Gastroesophageal sphincter (tissue), 4 donors: ENCODE results near the gene ZDHHC12. TPM values are rescaled to one million over a fixed set of nuclear protein-coding genes. Genes with fewer than 3 reads are reported as not detected.

Experiments
- ATAC-seq: fragments of 150-250 bp; one replicate; pipeline ENCODE4 v1.9.1; 2016; ENCODE audit warnings: mild to moderate bottlenecking, moderate library complexity
- H3K27ac ChIP-seq, 4 donors: fragments of 200-600 bp; sonication (generic) in 3 of 4; 1 replicate in 3 of 4; 2 replicates in 1 of 4; pipeline ENCODE4 v1.5.1; 2016 to 2019
- H3K27me3 ChIP-seq: fragments of 200-600 bp; sonication (generic); one replicate; pipeline ENCODE4 v1.5.1; 2019
- H3K36me3 ChIP-seq, 2 donors: fragments of 200-600 bp; sonication (generic); one replicate each; pipeline ENCODE4 v1.5.1; 2019; ENCODE audit warnings: control low read depth in 1 of 2
- H3K4me1 ChIP-seq, 3 donors: fragments of 200-600 bp; sonication (generic); 1 replicate in 2 of 3; 2 replicates in 1 of 3; pipeline ENCODE4 v1.5.1; 2016 to 2019; ENCODE audit warnings: control low read depth in 2 of 3
- H3K4me3 ChIP-seq, 2 donors: fragments of 200-600 bp; sonication (generic); one replicate each; pipeline ENCODE4 v1.5.1; 2019; ENCODE audit warnings: mild to moderate bottlenecking in 1 of 2, moderate library complexity in 1 of 2
- H3K9me3 ChIP-seq, 3 donors: fragments of 200-600 bp; sonication (generic); one replicate each; pipeline ENCODE4 v1.5.1; 2017 to 2019; ENCODE audit warnings: control low read depth in 2 of 3
- CTCF ChIP-seq, 4 experiments: fragments of 200-600 bp in 2 of 4; fragments of 450-650 bp in 2 of 4; sonication (generic) in 1 of 4; IDR thresholded peaks; one replicate each; pipeline ENCODE4 v1.5.1; 2017 to 2019; ENCODE audit warnings: antibody characterized with exemption in 4 of 4, mild to moderate bottlenecking in 2 of 4, moderate library complexity in 2 of 4
- EP300 ChIP-seq: sonication (generic); formaldehyde crosslinking; IDR thresholded peaks from one replicate; pipeline ENCODE4 v1.6.1; 2017; ENCODE audit warnings: antibody characterized with exemption, mild to moderate bottlenecking
- POLR2A ChIP-seq, 2 donors: fragments of 450-650 bp; IDR thresholded peaks; one replicate each; pipeline ENCODE4 v1.6.1; 2017; ENCODE audit warnings: antibody characterized with exemption in 2 of 2, mild to moderate bottlenecking in 2 of 2, moderate library complexity in 1 of 2
- POLR2AphosphoS5 ChIP-seq: sonication (generic); formaldehyde crosslinking; IDR thresholded peaks from one replicate; pipeline ENCODE4 v1.6.1; 2017; ENCODE audit warnings: antibody characterized with exemption
- WGBS, 2 donors: methylation state at CpG; one replicate each; pipeline ENCODE4 v1.1.5; 2018; ENCODE audit warnings: low coverage in 1 of 2; 5-methylcytosine and 5-hydroxymethylcytosine counted together
- total RNA-seq, 4 donors: library from RNA; depleted of rRNA; stranded (reverse); fragments of >200 nt; gene quantifications; one replicate each; pipeline ENCODE4 v1.1.0, GENCODE V29; 2016

The ZDHHC12 gene
- total RNA-seq, 4 donors from 2014 or later: 19.5 to 24.5 (median 22.2) TPM

GRCh38 chr9:128713411-128713780, 10.5 kb downstream of the ZDHHC12 start:
- H3K9me3 ChIP-seq: no peaks in the 10 kb centered on the region
- no peak for TF ChIP-seq CTCF (IDR thresholded peaks at IDR 0.05)
- no peak for TF ChIP-seq POLR2AphosphoS5
- no peak for TF ChIP-seq POLR2A (IDR thresholded peaks at IDR 0.05)
- no peak for TF ChIP-seq EP300
- H3K4me1 ChIP-seq: no peaks in the 10 kb centered on the region
- H3K4me3 ChIP-seq: no peak overlapping the region
- ATAC-seq: no peak
- peaks cover 0 to 16% of the 10 kb centered on the region in 2 donors for H3K36me3 ChIP-seq
- H3K27me3 ChIP-seq: no peaks in the 10 kb centered on the region
- no CpG with 5 or more reads among the region's 13 CpGs for WGBS, 2 donors
- no peak overlapping the region for H3K27ac ChIP-seq

DNA sequence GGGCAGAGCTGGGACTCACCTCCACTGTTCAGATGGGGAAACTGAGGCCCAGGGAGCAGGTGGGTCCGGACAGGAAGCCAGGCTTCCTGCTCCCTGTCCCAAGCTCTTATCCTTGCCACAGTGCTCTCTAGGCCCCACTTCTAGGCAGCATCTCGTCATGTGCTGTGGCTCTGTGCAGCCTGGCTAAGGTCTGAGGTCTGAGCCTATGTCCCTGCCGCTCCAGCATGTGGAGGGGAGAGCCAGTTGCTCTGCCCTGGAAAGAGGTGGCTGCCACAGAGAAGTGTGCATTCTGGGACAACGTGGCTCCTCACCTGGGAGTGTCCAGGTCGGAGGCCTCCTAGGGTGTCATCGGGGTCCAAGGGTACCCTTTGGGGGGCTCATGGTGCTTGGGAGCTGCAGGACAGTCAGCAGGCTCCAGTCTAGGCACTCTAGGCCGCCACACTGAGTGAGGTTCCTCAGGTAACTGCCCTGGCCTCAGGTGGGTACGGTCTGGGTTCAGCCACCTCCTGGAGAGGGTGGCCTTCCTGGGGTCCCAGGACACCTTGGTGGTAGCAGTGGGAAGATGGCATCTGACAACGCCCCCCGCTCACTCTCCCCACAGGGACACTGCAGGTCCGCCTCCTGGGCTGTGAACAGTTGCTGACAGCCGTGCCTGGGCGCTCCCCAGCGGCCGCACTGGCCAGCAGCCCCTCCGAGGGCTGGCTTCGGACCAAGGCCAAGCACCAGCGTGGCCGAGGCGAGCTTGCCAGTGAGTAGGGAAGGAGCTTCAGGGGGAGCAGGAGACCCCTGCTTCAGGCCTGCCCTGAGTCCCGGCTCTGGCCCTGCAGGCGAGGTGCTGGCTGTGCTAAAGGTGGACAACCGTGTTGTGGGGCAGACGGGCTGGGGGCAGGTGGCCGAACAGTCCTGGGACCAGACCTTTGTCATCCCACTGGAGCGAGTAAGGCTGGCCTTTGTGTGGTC, 11.2 kb downstream of the ZDHHC12 start:
- H3K27me3 ChIP-seq: no peaks in the 10 kb centered on the region
- no peak overlapping the region for H3K4me3 ChIP-seq
- H3K9me3 ChIP-seq: no peaks in the 10 kb centered on the region
- no peak for TF ChIP-seq EP300
- TF ChIP-seq POLR2AphosphoS5: no peak
- no peak for TF ChIP-seq POLR2A (IDR thresholded peaks at IDR 0.05)
- TF ChIP-seq CTCF (IDR thresholded peaks at IDR 0.05): no peak
- WGBS, 2 donors: 80% methylated on average over 1 of the region's 26 CpGs; no CpG with 5 or more reads in 1 of the 2 donors
- H3K4me1 ChIP-seq: no peaks in the 10 kb centered on the region
- no peak for ATAC-seq
- peaks cover 0 to 16% of the 10 kb centered on the region in 2 donors for H3K36me3 ChIP-seq
- no peak overlapping the region for H3K27ac ChIP-seq

- no peak overlapping the region for H3K4me3 ChIP-seq
- no peak for ATAC-seq
- H3K27ac ChIP-seq: no peak overlapping the region
- no peaks in the 10 kb centered on the region for H3K27me3 ChIP-seq
- peaks cover 0 to 13% (median 4%) of the 10 kb centered on the region in 3 donors for H3K4me1 ChIP-seq
- TF ChIP-seq POLR2AphosphoS5: no peak
- no peaks in the 10 kb centered on the region for H3K36me3 ChIP-seq
- WGBS, 2 donors: 96% methylated on average over 4 to 8 of the region's 8 CpGs
- no peaks in the 10 kb centered on the region for H3K9me3 ChIP-seq
These were observed 16.5 kb downstream of the ZDHHC12 start for GRCh38 chr9:128707446-128707845.

DNA sequence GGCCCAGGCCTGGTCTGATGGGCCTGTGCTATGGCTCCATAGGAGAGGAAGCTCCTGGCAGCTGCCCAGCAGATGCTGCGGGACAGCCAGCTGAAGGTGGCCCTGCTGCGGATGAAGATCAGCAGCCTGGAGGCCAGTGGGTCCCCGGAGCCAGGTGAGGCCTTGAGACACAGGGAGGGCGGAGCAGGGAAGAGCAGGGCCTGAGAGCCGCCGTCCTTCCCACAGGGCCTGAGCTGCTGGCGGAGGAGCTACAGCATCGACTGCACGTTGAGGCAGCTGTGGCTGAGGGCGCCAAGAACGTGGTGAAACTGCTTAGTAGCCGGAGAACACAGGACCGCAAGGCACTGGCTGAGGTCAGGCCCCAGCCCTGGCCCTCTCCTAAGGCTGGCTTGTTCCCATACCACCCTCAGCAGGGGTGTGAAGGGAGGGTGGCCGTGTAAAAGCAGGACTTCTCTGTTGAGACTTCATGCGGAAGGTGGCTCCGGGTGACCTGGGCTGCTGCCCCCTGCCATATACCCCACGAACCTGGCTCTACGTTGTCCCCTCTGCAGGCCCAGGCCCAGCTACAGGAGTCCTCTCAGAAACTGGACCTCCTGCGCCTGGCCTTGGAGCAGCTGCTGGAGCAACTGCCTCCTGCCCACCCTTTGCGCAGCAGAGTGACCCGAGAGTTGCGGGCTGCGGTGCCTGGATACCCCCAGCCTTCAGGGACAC, 17.1 kb downstream of the ZDHHC12 start:
- Histone ChIP-seq H3K27ac (no peak overlapping the region), H3K36me3 (no peaks in the 10 kb centered on the region), H3K4me3 (no peak overlapping the region), H3K27me3 (no peaks in the 10 kb centered on the region), H3K4me1 (peaks cover 0 to 19% (median 4%) of the 10 kb centered on the region in 3 donors), H3K9me3 (no peaks in the 10 kb centered on the region)
- WGBS, 2 donors: 71 to 83% methylated on average over 2 to 8 of the region's 23 CpGs
- ATAC-seq: no peak
- TF ChIP-seq POLR2A (IDR thresholded peaks at IDR 0.05): no peak
- no peak for TF ChIP-seq CTCF (IDR thresholded peaks at IDR 0.05)
- TF ChIP-seq EP300: no peak
- no peak for TF ChIP-seq POLR2AphosphoS5

DNA sequence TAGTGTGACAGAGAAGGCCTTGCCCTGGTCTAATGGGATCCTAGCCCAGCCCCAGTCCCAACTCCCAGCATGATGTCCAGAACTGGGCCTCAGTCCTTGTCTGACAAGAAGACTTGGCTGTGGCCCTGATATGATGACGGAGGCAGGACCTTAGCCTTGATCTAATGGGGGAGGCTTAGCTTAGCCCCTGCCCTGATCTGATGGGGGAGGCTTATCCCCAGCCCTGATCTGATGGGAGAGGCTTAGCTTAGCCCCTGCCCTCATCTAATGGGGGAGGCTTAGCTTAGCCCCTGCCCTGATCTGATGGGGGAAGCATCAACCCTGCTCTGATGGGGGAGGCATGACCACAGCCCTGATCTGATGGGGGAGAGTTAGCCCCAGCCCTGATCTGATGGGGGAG, 17.9 kb downstream of the ZDHHC12 start:
- H3K9me3 ChIP-seq: no peaks in the 10 kb centered on the region
- H3K27me3 ChIP-seq: no peaks in the 10 kb centered on the region
- 80% methylated on average over 1 of the region's 1 CpG; no CpG with 5 or more reads in 1 of the 2 donors for WGBS, 2 donors
- no peaks in the 10 kb centered on the region for H3K36me3 ChIP-seq
- peaks cover 0 to 20% (median 4%) of the 10 kb centered on the region in 3 donors for H3K4me1 ChIP-seq
- TF ChIP-seq EP300: no peak
- no peak for TF ChIP-seq CTCF (IDR thresholded peaks at IDR 0.05)
- no peak for TF ChIP-seq POLR2A (IDR thresholded peaks at IDR 0.05)
- TF ChIP-seq POLR2AphosphoS5: no peak
- H3K4me3 ChIP-seq: no peak overlapping the region
- no peak for ATAC-seq
- no peak overlapping the region for H3K27ac ChIP-seq
